Fibroblast of lung (primary cell): ENCODE data around the gene TMEM19.

ENCODE experiments used
- CTCF ChIP-seq, 2 donors: IDR thresholded peaks in 1 of 2; conservative IDR thresholded peaks in 1 of 2; 1 replicate in 1 of 2; 2 replicates in 1 of 2; pipeline ENCODE4 v1.5.1; 2011 to 2012; ENCODE audit warnings: low read length in 2 of 2, control low read depth in 1 of 2, inconsistent platforms in 1 of 2, low read depth in 1 of 2, mild to moderate bottlenecking in 1 of 2
- EZH2 ChIP-seq: IDR thresholded peaks from 2 replicates; pipeline ENCODE4 v1.5.1; 2012; ENCODE audit warnings: low read length, control low read depth, mild to moderate bottlenecking; ENCODE audit errors: missing control alignments

GRCh38 chr12:71656740-71657139 is 29.1 kb upstream of the TMEM19 start:
- TF ChIP-seq CTCF (conservative IDR thresholded peaks at IDR 0.05 in 1 of 2, IDR thresholded peaks at IDR 0.05 in 1 of 2; ENCODE audit: low read depth in 1 of 2, low read length in 2 of 2) (no peak), EZH2 (no peak)
